Osteoblast (primary cell): ENCODE data around the gene ZNF691. TPM values are rescaled to one million over a fixed set of nuclear protein-coding genes. Genes with fewer than 3 reads are reported as not detected.
A peak's percentile ranks its signal among the peaks of the same experiment; 100 is the strongest.
"Not testable (repeated sequence)": the region's sequence is repeated elsewhere in the genome, so short reads cannot be mapped to it uniquely, and the experiment has no call there.

ENCODE experiments used
- DNase-seq: peaks from one replicate; pipeline ENCODE4 v3.0.0; 2011; ENCODE audit warnings: low spot score, mixed read lengths; ENCODE audit not compliant: insufficient read length; ENCODE audit errors: missing footprints
- H2AFZ ChIP-seq: 2 replicates; pipeline ENCODE4 v1.6.0; 2011; ENCODE audit warnings: mild to moderate bottlenecking, low read length
- H3K27ac ChIP-seq: 2 replicates; pipeline ENCODE4 v1.5.1; 2011; ENCODE audit warnings: mild to moderate bottlenecking, low read depth, low read length, moderate library complexity
- H3K27me3 ChIP-seq: 2 replicates; pipeline ENCODE4 v1.6.0; 2012; ENCODE audit warnings: mild to moderate bottlenecking, control low read depth, inconsistent platforms, low read length, moderate library complexity; ENCODE audit not compliant: insufficient read depth
- H3K36me3 ChIP-seq: 2 replicates; pipeline ENCODE4 v1.5.1; 2011; ENCODE audit warnings: mild to moderate bottlenecking, low read length, control low read depth, moderate library complexity; ENCODE audit not compliant: insufficient read depth
- H3K4me1 ChIP-seq: 2 replicates; pipeline ENCODE4 v1.5.1; 2011; ENCODE audit warnings: mild to moderate bottlenecking, low read length, control low read depth, moderate library complexity; ENCODE audit not compliant: insufficient read depth
- H3K4me2 ChIP-seq: 2 replicates; pipeline ENCODE4 v1.6.0; 2011; ENCODE audit warnings: mild to moderate bottlenecking, low read length; ENCODE audit not compliant: insufficient read depth
- H3K4me3 ChIP-seq: fragments of 200-600 bp; sonication (generic); 3 replicates; pipeline ENCODE4 v1.5.1; 2012; ENCODE audit warnings: mild to moderate bottlenecking, low read length, inconsistent platforms; ENCODE audit not compliant: insufficient read depth
- H3K79me2 ChIP-seq: 2 replicates; pipeline ENCODE4 v1.6.0; 2012; ENCODE audit warnings: mild to moderate bottlenecking, low read length, control low read depth, inconsistent platforms; ENCODE audit not compliant: insufficient read depth
- H3K9me3 ChIP-seq: 2 replicates; pipeline ENCODE4 v1.5.1; 2011; ENCODE audit warnings: low read depth, low read length, control low read depth
- H4K20me1 ChIP-seq: 2 replicates; pipeline ENCODE4 v1.6.0; 2012; ENCODE audit warnings: mild to moderate bottlenecking, low read length, control low read depth; ENCODE audit not compliant: insufficient read depth
- total RNA-seq: library from RNA; depleted of rRNA; stranded (reverse); fragments of >200 nt; gene quantifications from 2 replicates; pipeline ENCODE4 v1.2.3, GENCODE V29; 2012
- TF ChIP-seq, protein P1 (sequence below): IDR thresholded peaks from 2 replicates; pipeline ENCODE4 v1.5.1; 2011; ENCODE audit warnings: mild to moderate bottlenecking, low read depth, low read length, moderate library complexity; ENCODE audit errors: extremely low read depth

Gene ZNF691
- total RNA-seq, 1 donor: 5.4 TPM

DNA sequence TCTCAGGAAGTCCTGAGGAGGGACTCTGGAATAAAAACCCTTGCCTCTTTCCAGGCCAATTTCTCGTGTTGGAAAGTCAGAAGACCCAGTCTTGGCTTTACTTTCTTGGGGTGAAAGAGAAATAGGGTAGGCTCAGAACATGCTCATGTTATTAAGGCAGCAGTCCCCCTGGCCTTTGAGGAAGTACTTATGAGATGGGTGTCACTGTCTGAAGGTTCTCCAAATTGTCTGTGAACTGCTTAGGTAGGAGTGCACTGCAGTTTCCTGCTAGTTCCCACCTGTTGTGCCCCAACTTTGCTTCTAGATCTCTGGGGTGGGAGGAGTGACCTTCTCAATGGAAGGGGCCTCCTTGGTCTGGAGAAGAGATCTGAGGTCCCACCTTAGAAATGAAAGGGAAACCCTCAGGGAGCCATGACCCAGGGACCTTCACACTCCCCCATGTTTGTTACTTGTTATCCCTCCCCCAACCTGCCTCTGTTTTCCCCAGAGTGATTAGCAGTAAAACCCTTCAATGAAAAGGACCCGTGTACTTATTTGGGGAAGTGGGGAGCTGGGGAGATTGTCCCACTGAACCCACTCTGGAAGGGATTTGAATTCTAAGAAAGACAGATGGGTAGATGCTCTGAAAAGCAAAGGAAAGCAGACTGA is 5.7 kb downstream of the ZNF691 start:
- Histone ChIP-seq H2AFZ (no peak overlapping the region), H4K20me1 (peaks cover 4% of the 10 kb centered on the region), H3K27ac (no peak overlapping the region), H3K79me2 (peaks cover 10% of the 10 kb centered on the region), H3K9me3 (peaks cover 12% of the 10 kb centered on the region), H3K4me3 (no peak overlapping the region), H3K4me1 (peaks cover 9% of the 10 kb centered on the region), H3K4me2 (no peak overlapping the region), H3K27me3 (no peaks in the 10 kb centered on the region), H3K36me3 (peaks cover 28% of the 10 kb centered on the region)
- DNase-seq: no peak
- TF ChIP-seq, protein P1, sequence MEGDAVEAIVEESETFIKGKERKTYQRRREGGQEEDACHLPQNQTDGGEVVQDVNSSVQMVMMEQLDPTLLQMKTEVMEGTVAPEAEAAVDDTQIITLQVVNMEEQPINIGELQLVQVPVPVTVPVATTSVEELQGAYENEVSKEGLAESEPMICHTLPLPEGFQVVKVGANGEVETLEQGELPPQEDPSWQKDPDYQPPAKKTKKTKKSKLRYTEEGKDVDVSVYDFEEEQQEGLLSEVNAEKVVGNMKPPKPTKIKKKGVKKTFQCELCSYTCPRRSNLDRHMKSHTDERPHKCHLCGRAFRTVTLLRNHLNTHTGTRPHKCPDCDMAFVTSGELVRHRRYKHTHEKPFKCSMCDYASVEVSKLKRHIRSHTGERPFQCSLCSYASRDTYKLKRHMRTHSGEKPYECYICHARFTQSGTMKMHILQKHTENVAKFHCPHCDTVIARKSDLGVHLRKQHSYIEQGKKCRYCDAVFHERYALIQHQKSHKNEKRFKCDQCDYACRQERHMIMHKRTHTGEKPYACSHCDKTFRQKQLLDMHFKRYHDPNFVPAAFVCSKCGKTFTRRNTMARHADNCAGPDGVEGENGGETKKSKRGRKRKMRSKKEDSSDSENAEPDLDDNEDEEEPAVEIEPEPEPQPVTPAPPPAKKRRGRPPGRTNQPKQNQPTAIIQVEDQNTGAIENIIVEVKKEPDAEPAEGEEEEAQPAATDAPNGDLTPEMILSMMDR: no peak

DNA sequence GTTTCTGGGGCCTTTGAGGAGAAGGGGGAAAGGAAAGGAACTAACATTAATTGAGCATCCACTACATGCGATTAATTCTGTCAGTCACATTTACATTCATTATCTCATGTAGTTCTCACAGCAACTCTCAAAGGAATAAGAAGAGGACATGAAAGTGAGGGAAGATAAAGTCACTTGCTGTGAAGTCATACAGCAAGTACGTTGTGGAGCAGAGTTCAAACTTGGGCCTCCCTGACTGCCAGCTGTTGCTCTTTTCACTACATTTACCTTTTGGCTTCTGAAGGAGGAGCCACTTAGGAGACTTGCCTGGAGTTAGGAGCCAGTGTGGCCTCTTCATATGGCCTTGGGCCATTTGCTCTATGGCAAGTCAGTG is 6.2 kb downstream of the ZNF691 start:
- TF ChIP-seq, protein P1: no peak
- Histone ChIP-seq H2AFZ (no peak overlapping the region), H3K4me2 (no peak overlapping the region), H3K27ac (no peak overlapping the region), H3K36me3 (peaks cover 28% of the 10 kb centered on the region), H4K20me1 (no peaks in the 10 kb centered on the region), H3K9me3 (peaks cover 12% of the 10 kb centered on the region), H3K27me3 (no peaks in the 10 kb centered on the region), H3K79me2 (peaks cover 4% of the 10 kb centered on the region), H3K4me3 (no peak overlapping the region), H3K4me1 (peaks cover 3% of the 10 kb centered on the region)
- peak; percentile 74 for DNase-seq

DNA sequence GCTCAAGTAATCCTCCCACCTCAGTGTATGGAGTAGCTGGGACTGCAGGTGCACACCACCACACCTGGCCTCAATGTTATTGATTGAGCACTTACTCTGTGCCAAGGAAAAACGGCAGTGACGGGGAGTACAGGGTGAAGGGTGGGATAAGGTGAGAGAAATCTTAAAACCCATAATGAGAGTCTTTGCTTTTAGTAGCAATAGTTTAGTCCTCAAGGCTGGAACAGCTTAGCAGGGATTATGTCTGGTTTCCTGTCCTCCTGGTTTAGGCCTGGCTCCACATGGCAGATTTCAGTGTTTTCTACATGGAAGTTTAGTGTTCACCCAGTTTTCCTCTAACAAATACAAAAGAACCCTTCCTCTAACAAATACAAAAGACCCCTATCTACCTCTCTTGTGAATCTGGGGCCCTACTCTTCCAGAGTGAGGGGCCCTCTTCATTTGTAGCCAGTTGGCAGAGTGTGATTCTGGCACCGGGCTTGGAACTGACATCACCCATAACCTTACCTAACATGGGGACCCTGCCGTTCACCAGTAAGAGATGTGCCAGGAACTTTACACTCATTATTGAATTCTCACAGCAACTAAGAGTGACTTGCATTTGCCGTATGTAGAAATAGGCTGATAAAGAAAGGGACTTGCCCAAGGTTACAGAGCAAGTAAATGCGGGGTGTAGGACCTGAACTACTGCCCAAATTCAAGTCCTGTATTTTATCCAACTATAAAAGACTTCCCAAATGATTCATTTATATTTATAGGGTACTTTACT is 6.9 kb downstream of the ZNF691 start:
- Histone ChIP-seq H3K4me3 (no peak overlapping the region), H2AFZ (no peak overlapping the region), H4K20me1 (no peaks in the 10 kb centered on the region), H3K27ac (no peak overlapping the region), H3K9me3 (peaks cover 12% of the 10 kb centered on the region), H3K4me1 (no peaks in the 10 kb centered on the region), H3K36me3 (peaks cover 28% of the 10 kb centered on the region), H3K27me3 (no peaks in the 10 kb centered on the region), H3K79me2 (no peaks in the 10 kb centered on the region), H3K4me2 (no peak overlapping the region)
- TF ChIP-seq, protein P1: no peak
- no peak for DNase-seq

DNA sequence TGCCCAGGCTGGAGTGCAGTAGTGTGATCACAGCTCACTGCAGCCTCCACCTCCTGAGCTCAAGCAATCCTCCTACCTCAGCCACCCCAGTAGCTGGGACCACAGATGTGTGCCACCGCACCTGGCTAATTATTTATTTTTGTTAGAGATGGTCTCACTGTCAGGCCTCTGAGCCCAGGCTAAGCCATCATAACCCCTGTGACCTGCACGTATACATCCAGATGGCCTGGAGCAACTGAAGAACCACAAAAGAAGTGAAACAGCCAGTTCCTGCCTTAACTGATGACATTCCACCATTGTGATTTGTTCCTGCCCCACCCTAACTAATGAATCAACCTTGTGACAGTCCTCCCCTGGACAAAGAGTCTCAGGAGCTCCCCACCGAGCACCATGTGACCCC is 10.1 kb downstream of the ZNF691 start:
- H3K36me3 ChIP-seq, H3K79me2 ChIP-seq, H3K27ac ChIP-seq, H4K20me1 ChIP-seq, H3K4me2 ChIP-seq, H3K9me3 ChIP-seq, H3K4me3 ChIP-seq, H3K4me1 ChIP-seq, H2AFZ ChIP-seq, H3K27me3 ChIP-seq, DNase-seq: not testable (repeated sequence)

DNA sequence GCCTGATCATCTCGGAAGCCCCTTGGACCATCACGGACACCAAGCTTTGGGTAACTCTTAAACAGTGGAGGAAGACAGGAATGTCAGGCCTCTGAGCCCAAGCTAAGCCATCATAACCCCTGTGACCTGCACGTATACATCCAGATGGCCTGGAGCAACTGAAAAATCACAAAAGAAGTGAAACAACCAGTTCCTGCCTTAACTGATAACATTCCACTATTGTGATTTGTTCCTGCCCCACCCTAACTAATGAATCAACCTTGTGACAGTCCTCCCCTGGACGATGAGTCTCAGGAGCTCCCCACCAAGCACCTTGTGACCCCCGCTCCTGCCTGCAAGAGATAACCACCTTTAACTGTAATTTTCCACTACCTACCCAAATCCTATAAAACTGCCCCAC is 13.0 kb downstream of the ZNF691 start:
- not testable (repeated sequence) for H3K27ac ChIP-seq, H3K4me3 ChIP-seq, H3K9me3 ChIP-seq

More for the DNA sequence above, 13.0 kb downstream of the ZNF691 start:
- not testable (repeated sequence) for H2AFZ ChIP-seq, H3K27me3 ChIP-seq, H3K4me2 ChIP-seq, H3K4me1 ChIP-seq, DNase-seq, H3K79me2 ChIP-seq, H4K20me1 ChIP-seq, H3K36me3 ChIP-seq
